Heart left ventricle (tissue), 13 donors: ENCODE results near the gene NTN4.

Source experiments
- CTCF ChIP-seq, 12 donors: fragments of 200-600 bp; sonication (generic) in 4 of 12; IDR thresholded peaks; one replicate each; pipeline versions ENCODE4 v1.5.0 to v1.8.0; 2018 to 2022; ENCODE audit warnings: antibody characterized with exemption in 12 of 12, mild to moderate bottlenecking in 5 of 12
- POLR2A ChIP-seq, 2 donors: fragments of 450-650 bp; IDR thresholded peaks; one replicate each; pipeline ENCODE4 v1.6.1; 2017; ENCODE audit warnings: antibody characterized with exemption in 2 of 2, mild to moderate bottlenecking in 2 of 2, moderate library complexity in 2 of 2
- donor health status: ischemic (EF 13 %, LVEDD 7.1; RV severe dilation, severe dysfunction).
- donor health status: DM: no; HTN: yes; CAD: no.
- donor health status: DM: no; HTN: no; CAD: no.
- donor health status: ischemic (EF 25% LVEDD 6.9; RV normal size, moderate dysfunction).
- donor health status: ischemic (EF 25% LVEDD 5.7; RV mildly dilated, moderate dysfunction).
- donor health status: ischemic (EF 35%, LVEDD 5.7; RV mildly dilated, moderate dysfunction).
- donor health status: nonischemic (EF 11% LVEDD 7.7; RV severe dilation, severe dysfunction).
- donor health status: DM: yes; HTN: yes; CAD: no.
- donor health status: PGD.
- donor health status: ischemic (EF 29% LVEDD 5.4; RV normal size, mild dysfunction).
- donor health status: nonischemic (EF 23%, LVEDD 6.1; RV moderate dilation, normal function).

GRCh38 chr12:95736631-95737030 is 53.9 kb downstream of the NTN4 start:
- TF ChIP-seq CTCF (IDR thresholded peaks at IDR 0.05): no peak
- TF ChIP-seq POLR2A (IDR thresholded peaks at IDR 0.05): no peak
